MM.1S (cell line): ENCODE results near the gene GNPTG.

Source experiments
- CTCF ChIP-seq: fragments of 300-600 bp; sonication (generic); IDR thresholded peaks from 2 replicates; pipeline ENCODE4 v1.5.1; 2016; ENCODE audit warnings: antibody characterized with exemption, low read length, mixed read lengths
- EZH2phosphoT487 ChIP-seq: fragments of 300-600 bp; sonication (generic); IDR thresholded peaks from 2 replicates; pipeline ENCODE4 v1.6.1; 2018; ENCODE audit warnings: antibody characterized with exemption, low read length

GRCh38 chr16:1401758-1402154 is 50.0 kb downstream of the GNPTG start:
- no peak for TF ChIP-seq CTCF
- TF ChIP-seq EZH2phosphoT487: no peak
